Measurements from ENCODE around the gene FUZ. TPM values are rescaled to one million over a fixed set of nuclear protein-coding genes. Genes with fewer than 3 reads are reported as not detected.

The FUZ gene
- total RNA-seq, 1 experiment from 2014 or later = 10.9 TPM

DNA sequence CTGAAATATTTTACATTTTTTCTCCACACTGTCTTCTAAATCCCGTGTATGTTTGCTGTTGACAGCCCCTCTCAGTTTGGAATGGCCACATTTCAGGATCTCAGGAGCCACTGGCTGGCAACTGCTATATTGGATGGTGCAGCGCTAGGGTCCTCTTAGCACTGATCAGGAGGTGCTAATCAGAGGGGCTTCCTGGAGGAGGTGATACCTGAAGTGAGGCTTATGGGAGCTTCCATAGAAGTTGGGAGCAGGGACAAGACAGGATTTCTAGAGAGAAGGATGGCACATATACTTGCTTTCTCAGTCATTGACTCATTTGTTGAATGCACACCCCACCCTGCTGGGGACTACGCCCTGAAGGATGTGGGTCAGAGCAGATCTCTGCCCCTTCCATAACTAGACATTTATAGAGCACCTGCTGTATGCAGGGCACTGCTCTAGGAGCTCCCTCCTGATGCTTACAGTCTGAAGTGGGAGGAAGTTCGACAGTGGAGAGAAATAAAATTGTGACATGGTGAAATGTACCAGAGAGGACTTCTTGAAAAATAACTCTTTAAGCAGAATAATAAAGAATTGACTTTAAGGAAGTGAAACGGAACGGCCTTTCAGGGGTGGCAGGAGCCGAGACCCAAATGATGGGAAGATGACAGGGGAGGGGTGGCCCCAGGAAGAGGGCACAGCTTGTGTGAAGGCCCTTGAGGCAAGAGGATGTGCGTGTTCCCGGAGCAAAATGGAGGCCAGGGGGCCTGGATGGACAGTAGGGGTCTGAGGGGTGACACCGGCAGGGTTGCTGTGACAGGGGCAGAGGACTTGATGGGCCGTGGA, 33.1 kb downstream of the FUZ start:
- DNase-seq (no peak), ATAC-seq (no peak)
- no peaks in the 10 kb centered on the region for H3F3A ChIP-seq (ENCODE audit: low read length, unreplicated experiment)
- H2AFZ ChIP-seq (ENCODE audit: low read length) = no peak overlapping the region
- no peaks in the 10 kb centered on the region for H3K79me2 ChIP-seq (ENCODE audit: low read length)
- no peak overlapping the region for H3K9ac ChIP-seq (ENCODE audit: low read length)
- no peaks in the 10 kb centered on the region for H3K9me2 ChIP-seq (replicated peaks; ENCODE audit: low read length)
- no peak overlapping the region for H3K4me2 ChIP-seq (ENCODE audit: low read length)
- H3K9me3 ChIP-seq (ENCODE audit: low read length) = no peaks in the 10 kb centered on the region
- intact Hi-C loops (cut with micrococcal nuclease) = no loop called here
- POLR2A ChIA-PET (ENCODE audit: unreplicated experiment) = no interaction called here
- no peak overlapping the region for H3K27ac ChIP-seq (ENCODE audit: low read length)
- H4K20me1 ChIP-seq (ENCODE audit: low read length) = no peaks in the 10 kb centered on the region
- TF ChIP-seq, protein P1, sequence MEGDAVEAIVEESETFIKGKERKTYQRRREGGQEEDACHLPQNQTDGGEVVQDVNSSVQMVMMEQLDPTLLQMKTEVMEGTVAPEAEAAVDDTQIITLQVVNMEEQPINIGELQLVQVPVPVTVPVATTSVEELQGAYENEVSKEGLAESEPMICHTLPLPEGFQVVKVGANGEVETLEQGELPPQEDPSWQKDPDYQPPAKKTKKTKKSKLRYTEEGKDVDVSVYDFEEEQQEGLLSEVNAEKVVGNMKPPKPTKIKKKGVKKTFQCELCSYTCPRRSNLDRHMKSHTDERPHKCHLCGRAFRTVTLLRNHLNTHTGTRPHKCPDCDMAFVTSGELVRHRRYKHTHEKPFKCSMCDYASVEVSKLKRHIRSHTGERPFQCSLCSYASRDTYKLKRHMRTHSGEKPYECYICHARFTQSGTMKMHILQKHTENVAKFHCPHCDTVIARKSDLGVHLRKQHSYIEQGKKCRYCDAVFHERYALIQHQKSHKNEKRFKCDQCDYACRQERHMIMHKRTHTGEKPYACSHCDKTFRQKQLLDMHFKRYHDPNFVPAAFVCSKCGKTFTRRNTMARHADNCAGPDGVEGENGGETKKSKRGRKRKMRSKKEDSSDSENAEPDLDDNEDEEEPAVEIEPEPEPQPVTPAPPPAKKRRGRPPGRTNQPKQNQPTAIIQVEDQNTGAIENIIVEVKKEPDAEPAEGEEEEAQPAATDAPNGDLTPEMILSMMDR (conservative IDR thresholded peaks at IDR 0.05; ENCODE audit: low read depth, low read length) = no peak
- no peaks in the 10 kb centered on the region for H3K4me1 ChIP-seq (ENCODE audit: insufficient read depth, low read length)
- H3K4me3 ChIP-seq (ENCODE audit: low read length) = no peak overlapping the region
- H3K27me3 ChIP-seq (ENCODE audit: low read length) = no peaks in the 10 kb centered on the region
- CTCF ChIA-PET = no interaction called here
- peaks cover 15% of the 10 kb centered on the region; the same call in 1 of the 2 replicates for H3K36me3 ChIP-seq (ENCODE audit: low read depth, low read length)
- no TSS peak for BruUV-seq (replicated peaks)

DNA sequence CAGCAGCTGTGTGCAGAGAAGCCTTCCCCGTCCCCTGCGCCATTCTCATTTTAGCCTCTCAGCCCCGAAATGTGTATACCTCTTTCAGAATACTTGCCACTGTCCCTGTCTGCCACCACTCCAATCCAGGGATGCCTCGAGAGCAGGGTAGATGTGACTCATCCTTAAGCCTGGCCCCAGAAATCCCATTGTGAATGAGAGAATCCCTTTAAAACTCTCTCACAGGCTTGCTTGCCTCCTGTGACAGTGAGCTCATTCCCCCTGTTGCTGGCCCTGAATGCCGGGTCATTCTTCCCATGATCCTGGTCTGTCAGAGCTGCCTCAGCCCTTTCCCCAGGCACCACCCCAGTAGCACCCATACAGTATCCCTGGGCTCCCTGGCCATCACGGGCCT, 36.7 kb downstream of the FUZ start:
- BruUV-seq (replicated peaks) = no TSS peak
- ChIA-PET POLR2A (ENCODE audit: unreplicated experiment) (interaction anchor here (0.6 kb wide), 1 partner anchor 9 kb away, joined by 5 read pairs; no protein-coding TSS in a partner anchor), CTCF (no interaction called here)
- Histone ChIP-seq H4K20me1 (ENCODE audit: low read length) (no peaks in the 10 kb centered on the region), H3F3A (ENCODE audit: low read length, unreplicated experiment) (no peaks in the 10 kb centered on the region), H3K27ac (ENCODE audit: low read length) (no peak overlapping the region), H3K9me2 (replicated peaks; ENCODE audit: low read length) (no peaks in the 10 kb centered on the region), H3K27me3 (ENCODE audit: low read length) (no peaks in the 10 kb centered on the region), H3K4me1 (ENCODE audit: insufficient read depth, low read length) (no peaks in the 10 kb centered on the region), H3K4me2 (ENCODE audit: low read length) (no peak overlapping the region), H2AFZ (ENCODE audit: low read length) (no peak overlapping the region), H3K79me2 (ENCODE audit: low read length) (peaks cover 12% of the 10 kb centered on the region; the same call in 1 of the 2 replicates), H3K9ac (ENCODE audit: low read length) (no peak overlapping the region), H3K36me3 (ENCODE audit: low read depth, low read length) (no peaks in the 10 kb centered on the region; the same call in 1 of the 2 replicates), H3K4me3 (ENCODE audit: low read length) (no peak overlapping the region), H3K9me3 (ENCODE audit: low read length) (no peaks in the 10 kb centered on the region)
- TF ChIP-seq EZH2phosphoT487 (IDR thresholded peaks at IDR 0.05; ENCODE audit: borderline replicate concordance, low read length) (no peak), EZH2 (IDR thresholded peaks at IDR 0.05; ENCODE audit: low read length, unreplicated experiment) (no peak)
- TF ChIP-seq, protein P1 (conservative IDR thresholded peaks at IDR 0.05; ENCODE audit: low read depth, low read length) = no peak
- intact Hi-C loops (cut with micrococcal nuclease) = no loop called here
- ATAC-seq = no peak
- no peak for DNase-seq

DNA sequence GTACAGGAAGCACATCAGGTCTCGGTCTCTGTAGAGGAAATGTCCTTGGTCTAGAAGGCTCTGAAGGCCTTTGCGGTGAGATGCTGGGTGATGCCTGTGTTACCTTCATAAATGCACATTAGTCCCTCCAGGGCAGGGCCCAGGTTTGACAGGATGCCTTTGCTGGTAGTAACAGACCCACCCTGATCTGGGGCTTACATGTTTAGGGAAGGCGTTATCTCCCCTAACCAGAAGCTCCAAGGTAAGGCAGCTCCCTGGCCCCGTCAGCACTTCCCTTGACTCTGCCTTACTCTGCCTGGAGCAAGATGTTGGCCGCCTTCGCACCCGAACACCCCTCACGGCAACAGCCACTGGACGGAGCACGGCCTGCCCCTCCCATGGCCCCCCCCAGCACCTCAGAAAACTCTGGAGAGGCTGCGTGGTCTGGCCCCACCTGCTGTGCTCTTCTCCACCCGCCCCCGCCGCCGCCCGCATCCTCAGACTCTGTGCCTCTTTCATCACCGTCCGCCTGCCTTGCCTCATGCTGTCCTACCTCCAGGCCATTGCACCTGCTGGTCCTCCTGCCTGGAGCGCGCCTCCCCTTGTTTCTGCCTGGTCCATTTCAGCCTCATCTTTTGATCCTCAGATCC, 37.2 kb downstream of the FUZ start:
- no TSS peak for BruUV-seq (replicated peaks)
- H3K9me3 ChIP-seq (ENCODE audit: low read length) = no peaks in the 10 kb centered on the region
- no peaks in the 10 kb centered on the region for H4K20me1 ChIP-seq (ENCODE audit: low read length)
- no peaks in the 10 kb centered on the region for H3F3A ChIP-seq (ENCODE audit: low read length, unreplicated experiment)
- H3K27me3 ChIP-seq (ENCODE audit: low read length) = no peaks in the 10 kb centered on the region
- intact Hi-C loops (cut with micrococcal nuclease) = no loop called here
- H3K4me2 ChIP-seq (ENCODE audit: low read length) = no peak overlapping the region
- ChIA-PET POLR2A (ENCODE audit: unreplicated experiment) (interaction anchor here (0.6 kb wide), 1 partner anchor 10 kb away, joined by 5 read pairs; no protein-coding TSS in a partner anchor), CTCF (no interaction called here)
- no peak overlapping the region for H3K27ac ChIP-seq (ENCODE audit: low read length)
- ATAC-seq (no peak; the same call in 1 of the 2 replicates), DNase-seq (no peak)
- TF ChIP-seq, protein P1 (conservative IDR thresholded peaks at IDR 0.05; ENCODE audit: low read depth, low read length) = no peak
- TF ChIP-seq EZH2phosphoT487 (IDR thresholded peaks at IDR 0.05; ENCODE audit: borderline replicate concordance, low read length) = no peak
- H3K4me3 ChIP-seq (ENCODE audit: low read length) = no peak overlapping the region
- H3K9ac ChIP-seq (ENCODE audit: low read length) = no peak overlapping the region
- H3K4me1 ChIP-seq (ENCODE audit: insufficient read depth, low read length) = no peaks in the 10 kb centered on the region
- no peaks in the 10 kb centered on the region for H3K9me2 ChIP-seq (replicated peaks; ENCODE audit: low read length)
- H2AFZ ChIP-seq (ENCODE audit: low read length) = no peak overlapping the region
- peaks cover 16% of the 10 kb centered on the region; the same call in 1 of the 2 replicates for H3K79me2 ChIP-seq (ENCODE audit: low read length)
- H3K36me3 ChIP-seq (ENCODE audit: low read depth, low read length) = no peaks in the 10 kb centered on the region; the same call in 1 of the 2 replicates

All from PC-3 (cell line).